ENCODE data around the gene ALAD.
"Not testable (repeated sequence)": the region's sequence is repeated elsewhere in the genome, so short reads cannot be mapped to it uniquely, and the experiment has no call there.

The ALAD gene

GRCh38 chr9:113410207-113410864, 9.3 kb upstream of the ALAD start, which contains the start of the genes C9orf43 and POLE3:
Gene C9orf43 (plus strand): TSS chr9:113410747. CDS start chr9:113413494, 2,747 bp downstream.
Gene POLE3 (minus strand): TSS chr9:113410675. CDS start chr9:113410293, 382 bp downstream.
- Mint-ChIP-seq H3K27me3 (no peaks in the 10 kb centered on the region), H3K4me3 (peak within 1 kb of the TSS; percentile 96), H3K9me3 (no peaks in the 10 kb centered on the region), H3K27ac (peak within 1 kb of the TSS; percentile 99), H3K36me3 (ENCODE audit: low read depth) (peaks cover 37% of the 10 kb centered on the region), H3K4me1 (ENCODE audit: low read depth) (peaks cover 43% of the 10 kb centered on the region)

- Mint-ChIP-seq H3K27me3 (no peaks in the 10 kb centered on the region), H3K4me3 (peak overlapping the region; percentile 96), H3K27ac (peak overlapping the region; percentile 99), H3K36me3 (ENCODE audit: low read depth) (peaks cover 37% of the 10 kb centered on the region), H3K4me1 (ENCODE audit: low read depth) (peaks cover 43% of the 10 kb centered on the region), H3K9me3 (no peaks in the 10 kb centered on the region)
Measured at GRCh38 chr9:113409883-113410206, 8.8 kb upstream of the ALAD start.

GRCh38 chr9:113409481-113409880, 8.4 kb upstream of the ALAD start:
- no peaks in the 10 kb centered on the region for H3K9me3 Mint-ChIP-seq
- peak overlapping the region; percentile 96 for H3K4me3 Mint-ChIP-seq
- peaks cover 37% of the 10 kb centered on the region for H3K36me3 Mint-ChIP-seq (ENCODE audit: low read depth)
- H3K27ac Mint-ChIP-seq, result peak overlapping the region; percentile 99
- peaks cover 43% of the 10 kb centered on the region for H3K4me1 Mint-ChIP-seq (ENCODE audit: low read depth)
- no peaks in the 10 kb centered on the region for H3K27me3 Mint-ChIP-seq

- H3K4me3 Mint-ChIP-seq, result peak overlapping the region; percentile 1
- H3K9me3 Mint-ChIP-seq, H3K27me3 Mint-ChIP-seq: not testable (repeated sequence)
- peak overlapping the region; percentile 59 for H3K27ac Mint-ChIP-seq
- H3K36me3 Mint-ChIP-seq (ENCODE audit: low read depth), result peaks cover 37% of the 10 kb centered on the region
- H3K4me1 Mint-ChIP-seq (ENCODE audit: low read depth), result peaks cover 40% of the 10 kb centered on the region
Measured at GRCh38 chr9:113406873-113407511, 5.9 kb upstream of the ALAD start.

- H3K9me3 Mint-ChIP-seq, H3K27ac Mint-ChIP-seq, H3K27me3 Mint-ChIP-seq, H3K4me3 Mint-ChIP-seq: not testable (repeated sequence)
- Mint-ChIP-seq H3K36me3 (ENCODE audit: low read depth) (peaks cover 37% of the 10 kb centered on the region), H3K4me1 (ENCODE audit: low read depth) (peaks cover 41% of the 10 kb centered on the region)
Measured at GRCh38 chr9:113406353-113406752, 5.3 kb upstream of the ALAD start.

GRCh38 chr9:113403646-113404045, 2.6 kb upstream of the ALAD start:
- Mint-ChIP-seq H3K27me3 (no peaks in the 10 kb centered on the region), H3K9me3 (no peaks in the 10 kb centered on the region), H3K4me3 (no peak overlapping the region), H3K27ac (no peak overlapping the region), H3K4me1 (ENCODE audit: low read depth) (peaks cover 34% of the 10 kb centered on the region), H3K36me3 (ENCODE audit: low read depth) (peaks cover 19% of the 10 kb centered on the region)

GRCh38 chr9:113399646-113400200, 1.4 kb downstream of the ALAD start:
- Mint-ChIP-seq H3K9me3 (no peaks in the 10 kb centered on the region), H3K27ac (peak overlapping the region; percentile 19), H3K4me1 (ENCODE audit: low read depth) (peaks cover 20% of the 10 kb centered on the region), H3K27me3 (no peaks in the 10 kb centered on the region), H3K36me3 (ENCODE audit: low read depth) (peaks cover 4% of the 10 kb centered on the region), H3K4me3 (peak overlapping the region; percentile 78)

- Mint-ChIP-seq H3K4me3 (no peak overlapping the region), H3K27ac (no peak overlapping the region), H3K36me3 (ENCODE audit: low read depth) (peaks cover 4% of the 10 kb centered on the region), H3K4me1 (ENCODE audit: low read depth) (peaks cover 20% of the 10 kb centered on the region), H3K9me3 (no peaks in the 10 kb centered on the region), H3K27me3 (no peaks in the 10 kb centered on the region)
Measured at GRCh38 chr9:113398796-113399195, 2.3 kb downstream of the ALAD start.

- Mint-ChIP-seq H3K27ac (no peak overlapping the region), H3K4me3 (no peak overlapping the region), H3K36me3 (ENCODE audit: low read depth) (peaks cover 4% of the 10 kb centered on the region), H3K27me3 (no peaks in the 10 kb centered on the region), H3K4me1 (ENCODE audit: low read depth) (peaks cover 20% of the 10 kb centered on the region), H3K9me3 (no peaks in the 10 kb centered on the region)
Measured at GRCh38 chr9:113397203-113397631, 3.9 kb downstream of the ALAD start.

- H3K4me3 Mint-ChIP-seq, result no peak overlapping the region
- H3K27ac Mint-ChIP-seq, result no peak overlapping the region
- H3K36me3 Mint-ChIP-seq (ENCODE audit: low read depth), result peaks cover 6% of the 10 kb centered on the region
- H3K9me3 Mint-ChIP-seq, result no peaks in the 10 kb centered on the region
- H3K27me3 Mint-ChIP-seq, result no peaks in the 10 kb centered on the region
- peaks cover 12% of the 10 kb centered on the region for H3K4me1 Mint-ChIP-seq (ENCODE audit: low read depth)
Measured at GRCh38 chr9:113395000-113395861, 5.9 kb downstream of the ALAD start.

GRCh38 chr9:113393281-113393680, 7.8 kb downstream of the ALAD start:
- Mint-ChIP-seq H3K9me3 (no peaks in the 10 kb centered on the region), H3K4me1 (ENCODE audit: low read depth) (peaks cover 4% of the 10 kb centered on the region), H3K27me3 (no peaks in the 10 kb centered on the region), H3K36me3 (ENCODE audit: low read depth) (peaks cover 12% of the 10 kb centered on the region), H3K4me3 (no peak overlapping the region), H3K27ac (no peak overlapping the region)

GRCh38 chr9:113391917-113392316, 9.2 kb downstream of the ALAD start:
- H3K36me3 Mint-ChIP-seq (ENCODE audit: low read depth), result peaks cover 15% of the 10 kb centered on the region
- H3K4me3 Mint-ChIP-seq, result no peak overlapping the region
- H3K9me3 Mint-ChIP-seq, result no peaks in the 10 kb centered on the region
- no peak overlapping the region for H3K27ac Mint-ChIP-seq
- no peaks in the 10 kb centered on the region for H3K4me1 Mint-ChIP-seq (ENCODE audit: low read depth)
- H3K27me3 Mint-ChIP-seq, result no peaks in the 10 kb centered on the region

- H3K9me3 Mint-ChIP-seq, result no peaks in the 10 kb centered on the region
- no peak overlapping the region for H3K4me3 Mint-ChIP-seq
- H3K36me3 Mint-ChIP-seq (ENCODE audit: low read depth), result peaks cover 12% of the 10 kb centered on the region
- H3K4me1 Mint-ChIP-seq (ENCODE audit: low read depth), result no peaks in the 10 kb centered on the region
- H3K27me3 Mint-ChIP-seq, result no peaks in the 10 kb centered on the region
- no peak overlapping the region for H3K27ac Mint-ChIP-seq
Measured at GRCh38 chr9:113390192-113390960, 10.7 kb downstream of the ALAD start.

GRCh38 chr9:113389451-113389850, 11.6 kb downstream of the ALAD start:
- Mint-ChIP-seq H3K36me3 (ENCODE audit: low read depth) (peaks cover 11% of the 10 kb centered on the region), H3K27me3 (no peaks in the 10 kb centered on the region), H3K4me3 (no peak overlapping the region), H3K9me3 (no peaks in the 10 kb centered on the region), H3K27ac (no peak overlapping the region), H3K4me1 (ENCODE audit: low read depth) (no peaks in the 10 kb centered on the region)

Data from stimulated activated naive CD8-positive, alpha-beta T cell treated with anti-CD3 and anti-CD28 coated beads, Interleukin-15, Interleukin-2, amounts not matched to agents 100 ng/mL and 50 ng/mL, for 24 hours (primary cell).